Fibroblast of skin of left biceps (primary cell): ENCODE measurements around the gene KIFC3.
"Not testable (repeated sequence)": the region's sequence is repeated elsewhere in the genome, so short reads cannot be mapped to it uniquely, and the experiment has no call there.

Experiments used
- DNase-seq, 2 experiments: peaks; one replicate each; pipeline ENCODE4 v3.0.0-alpha.2; 2013; ENCODE audit warnings: low read depth in 2 of 2

KIFC3 gene

GRCh38 chr16:57753448-57754353, 48.6 kb downstream of the KIFC3 start:
- no peak for DNase-seq

GRCh38 chr16:57752581-57753447, 49.5 kb downstream of the KIFC3 start:
- no peak for DNase-seq

- no peak for DNase-seq
Measured at GRCh38 chr16:57752203-57752580, 50.1 kb downstream of the KIFC3 start.

GRCh38 chr16:57751539-57752202, 50.6 kb downstream of the KIFC3 start:
- DNase-seq: no peak

GRCh38 chr16:57750796-57751538, 51.3 kb downstream of the KIFC3 start:
- DNase-seq: no peak

GRCh38 chr16:57749856-57750452, 52.3 kb downstream of the KIFC3 start:
- no peak for DNase-seq

- DNase-seq: no peak
Measured at GRCh38 chr16:57749101-57749692, 53.1 kb downstream of the KIFC3 start.

GRCh38 chr16:57748596-57748995, 53.7 kb downstream of the KIFC3 start:
- no peak for DNase-seq

GRCh38 chr16:57747996-57748395, 54.3 kb downstream of the KIFC3 start:
- no peak for DNase-seq

- DNase-seq: no peak
Measured at GRCh38 chr16:57747496-57747895, 54.8 kb downstream of the KIFC3 start.

GRCh38 chr16:57747091-57747490, 55.2 kb downstream of the KIFC3 start:
- no peak for DNase-seq

- DNase-seq: not testable (repeated sequence)
Measured at GRCh38 chr16:57746316-57746715, 56.0 kb downstream of the KIFC3 start.

- DNase-seq: no peak
Measured at GRCh38 chr16:57745768-57746167, 56.5 kb downstream of the KIFC3 start.

GRCh38 chr16:57744642-57744903, 57.7 kb downstream of the KIFC3 start:
- no peak for DNase-seq

- no peak for DNase-seq
Measured at GRCh38 chr16:57743886-57744641, 58.2 kb downstream of the KIFC3 start.

- no peak for DNase-seq
Measured at GRCh38 chr16:57743458-57743857, 58.8 kb downstream of the KIFC3 start.

- DNase-seq: no peak
Measured at GRCh38 chr16:57742543-57742942, 59.7 kb downstream of the KIFC3 start.

GRCh38 chr16:57741660-57742191, 60.6 kb downstream of the KIFC3 start:
- DNase-seq: no peak

GRCh38 chr16:57740423-57741071, 61.7 kb downstream of the KIFC3 start:
- no peak for DNase-seq
